Tibial nerve (tissue), 4 donors: Measurements from ENCODE around the gene PPARGC1A. TPM values are rescaled to one million over a fixed set of nuclear protein-coding genes. Genes with fewer than 3 reads are reported as not detected.

Experiments used
- DNase-seq, 2 donors: peaks; one replicate each; pipeline ENCODE4 v3.0.0-alpha.2; 2019; ENCODE audit warnings: low spot score in 2 of 2
- H3K27ac ChIP-seq, 4 donors: fragments of 200-600 bp; sonication (generic) in 3 of 4; one replicate each; pipeline ENCODE4 v1.5.1; 2017 to 2019; ENCODE audit warnings: mild to moderate bottlenecking in 1 of 4
- H3K27me3 ChIP-seq, 2 donors: fragments of 200-600 bp; sonication (generic) in 1 of 2; one replicate each; pipeline versions ENCODE4 v1.5.1 to v1.6.0; 2017 to 2019
- H3K36me3 ChIP-seq, 3 donors: fragments of 200-600 bp; sonication (generic); one replicate each; pipeline ENCODE4 v1.5.1; 2018 to 2019
- H3K4me1 ChIP-seq, 4 donors: fragments of 200-600 bp; sonication (generic) in 3 of 4; one replicate each; pipeline ENCODE4 v1.5.1; 2017 to 2019
- H3K4me3 ChIP-seq, 4 donors: fragments of 200-600 bp; sonication (generic) in 3 of 4; one replicate each; pipeline ENCODE4 v1.5.1; 2017 to 2019; ENCODE audit warnings: mild to moderate bottlenecking in 1 of 4, moderate library complexity in 1 of 4
- H3K9me3 ChIP-seq, 4 donors: fragments of 200-600 bp; sonication (generic) in 3 of 4; one replicate each; pipeline ENCODE4 v1.5.1; 2017 to 2019
- CTCF ChIP-seq, 5 experiments: fragments of 200-600 bp in 3 of 5; fragments of 450-650 bp in 2 of 5; sonication (generic) in 3 of 5; IDR thresholded peaks; one replicate each; pipeline ENCODE4 v1.5.1; 2016 to 2019; ENCODE audit warnings: antibody characterized with exemption in 5 of 5, mild to moderate bottlenecking in 3 of 5, moderate library complexity in 2 of 5
- EP300 ChIP-seq, 2 donors: sonication (generic); formaldehyde crosslinking; IDR thresholded peaks; one replicate each; pipeline ENCODE4 v1.6.1; 2017; ENCODE audit warnings: antibody characterized with exemption in 2 of 2, mild to moderate bottlenecking in 1 of 2
- POLR2A ChIP-seq, 2 donors: fragments of 450-650 bp; IDR thresholded peaks; one replicate each; pipeline ENCODE4 v1.6.1; 2017; ENCODE audit warnings: antibody characterized with exemption in 2 of 2, mild to moderate bottlenecking in 2 of 2, moderate library complexity in 2 of 2
- WGBS, 2 donors: methylation state at CpG; one replicate each; pipeline ENCODE4 v1.1.5; 2018; 5-methylcytosine and 5-hydroxymethylcytosine counted together
- total RNA-seq, 4 donors: library from RNA; depleted of rRNA; stranded (reverse); fragments of >200 nt; gene quantifications; one replicate each; pipeline ENCODE4 v1.1.0, GENCODE V29; 2016

The PPARGC1A gene
- total RNA-seq, 4 donors from 2014 or later = 4.6 to 14.7 (median 6.8) TPM

- H3K27ac ChIP-seq = no peak overlapping the region
- no peak for TF ChIP-seq CTCF (IDR thresholded peaks at IDR 0.05)
- TF ChIP-seq EP300 (IDR thresholded peaks at IDR 0.05) = no peak
- TF ChIP-seq POLR2A (IDR thresholded peaks at IDR 0.05) = no peak
- H3K4me3 ChIP-seq = no peak overlapping the region
- no peaks in the 10 kb centered on the region for H3K27me3 ChIP-seq
- H3K9me3 ChIP-seq = peaks cover 0 to 11% (median 0%) of the 10 kb centered on the region in 4 donors
- H3K4me1 ChIP-seq = no peaks in the 10 kb centered on the region
- H3K36me3 ChIP-seq = no peaks in the 10 kb centered on the region
- 61 to 68% methylated on average over 7 of the region's 7 CpGs for WGBS, 2 donors
- DNase-seq = no peak
Measured at GRCh38 chr4:23779839-23780238, 110.0 kb downstream of the PPARGC1A start.

DNA sequence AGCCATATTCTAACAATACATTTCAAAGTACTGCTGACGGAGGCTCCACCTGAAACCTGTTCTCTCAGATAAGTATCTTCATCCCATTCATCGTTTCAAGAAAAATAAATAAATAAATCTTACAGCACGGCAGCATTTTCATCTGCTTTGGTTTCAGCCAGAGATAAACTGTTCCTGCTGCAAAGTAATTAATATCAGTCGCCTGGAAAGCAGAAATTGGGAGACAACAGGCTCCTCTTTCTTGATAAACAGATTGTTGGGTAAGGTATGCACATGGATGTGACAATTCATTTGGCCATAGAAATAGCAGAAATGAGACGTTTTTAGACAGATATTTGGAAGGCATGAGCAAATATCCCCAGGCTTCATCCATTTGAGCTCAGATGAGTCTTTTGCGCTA lies 110.4 kb downstream of the PPARGC1A start:
- 72 to 77% methylated on average over 6 of the region's 6 CpGs for WGBS, 2 donors
- Histone ChIP-seq H3K4me3 (no peak overlapping the region), H3K9me3 (peaks cover 0 to 11% (median 0%) of the 10 kb centered on the region in 4 donors), H3K27me3 (no peaks in the 10 kb centered on the region), H3K36me3 (no peaks in the 10 kb centered on the region), H3K27ac (no peak overlapping the region), H3K4me1 (no peaks in the 10 kb centered on the region)
- DNase-seq = no peak
- TF ChIP-seq CTCF (IDR thresholded peaks at IDR 0.05) = no peak
- no peak for TF ChIP-seq POLR2A (IDR thresholded peaks at IDR 0.05)
- TF ChIP-seq EP300 (IDR thresholded peaks at IDR 0.05) = no peak

GRCh38 chr4:23775694-23776093 lies 114.2 kb downstream of the PPARGC1A start:
- no peak overlapping the region for H3K27ac ChIP-seq
- no peaks in the 10 kb centered on the region for H3K36me3 ChIP-seq
- H3K9me3 ChIP-seq = no peaks in the 10 kb centered on the region
- no peak for TF ChIP-seq POLR2A (IDR thresholded peaks at IDR 0.05)
- TF ChIP-seq EP300 (IDR thresholded peaks at IDR 0.05) = no peak
- TF ChIP-seq CTCF (IDR thresholded peaks at IDR 0.05) = no peak
- H3K27me3 ChIP-seq = no peaks in the 10 kb centered on the region
- no peaks in the 10 kb centered on the region for H3K4me1 ChIP-seq
- DNase-seq = no peak
- H3K4me3 ChIP-seq = no peak overlapping the region

DNA sequence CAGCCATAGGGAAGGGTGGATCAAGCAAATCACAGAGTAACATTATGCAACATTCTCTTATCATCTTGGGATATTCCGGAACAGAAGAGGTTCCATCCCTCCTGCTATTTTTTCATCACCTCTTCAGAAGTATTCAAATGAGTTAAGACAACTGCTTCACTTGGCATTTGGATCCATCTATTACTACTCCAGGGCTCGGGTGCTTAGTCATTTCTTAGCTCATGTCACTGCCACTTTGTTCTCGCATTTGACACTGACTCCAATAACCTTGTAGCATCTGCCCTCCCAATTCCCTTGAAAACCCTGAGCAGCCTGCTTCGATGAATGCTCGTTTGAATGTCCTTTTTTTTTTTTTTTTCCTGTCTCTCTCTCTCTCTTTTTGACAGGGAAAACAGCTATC lies 114.9 kb downstream of the PPARGC1A start:
- Histone ChIP-seq H3K27me3 (no peaks in the 10 kb centered on the region), H3K4me1 (no peaks in the 10 kb centered on the region), H3K36me3 (no peaks in the 10 kb centered on the region), H3K9me3 (no peaks in the 10 kb centered on the region), H3K27ac (no peak overlapping the region), H3K4me3 (no peak overlapping the region)
- 53 to 54% methylated on average over 5 of the region's 5 CpGs for WGBS, 2 donors
- TF ChIP-seq POLR2A (IDR thresholded peaks at IDR 0.05) (no peak), EP300 (IDR thresholded peaks at IDR 0.05) (no peak), CTCF (IDR thresholded peaks at IDR 0.05) (no peak)
- DNase-seq = no peak

- no peaks in the 10 kb centered on the region for H3K36me3 ChIP-seq
- no peak overlapping the region for H3K27ac ChIP-seq
- no peaks in the 10 kb centered on the region for H3K9me3 ChIP-seq
- no peak for DNase-seq
- H3K4me1 ChIP-seq = no peaks in the 10 kb centered on the region
- WGBS, 2 donors = 45 to 48% methylated on average over 2 of the region's 2 CpGs
- H3K4me3 ChIP-seq = no peak overlapping the region
- H3K27me3 ChIP-seq = no peaks in the 10 kb centered on the region
- TF ChIP-seq CTCF (IDR thresholded peaks at IDR 0.05) (no peak), EP300 (IDR thresholded peaks at IDR 0.05) (no peak), POLR2A (IDR thresholded peaks at IDR 0.05) (no peak)
Measured at GRCh38 chr4:23773884-23774636, 115.8 kb downstream of the PPARGC1A start.
